GM23338 (cell line): ENCODE data around the gene PPME1. TPM values are rescaled to one million over a fixed set of nuclear protein-coding genes. Genes with fewer than 3 reads are reported as not detected.

Source experiments
- ATAC-seq: fragments of 200-7000 bp; cut with Tn5 transposase; 3 replicates; pipeline ENCODE4 v1.9.1; 2020
- DNase-seq: peaks from one replicate; pipeline ENCODE4 v3.0.0-alpha.2; 2015; ENCODE audit warnings: low spot score
- H2AFZ ChIP-seq: fragments of 200-600 bp; sonication (generic); 2 replicates; pipeline ENCODE4 v1.8.0; 2016; ENCODE audit warnings: antibody characterized with exemption, mild to moderate bottlenecking, moderate library complexity
- H3F3A ChIP-seq: fragments of 200-600 bp; sonication (generic); replicated peaks from 2 replicates; pipeline ENCODE4 v1.8.0; 2017; ENCODE audit warnings: antibody characterized with exemption, mixed run types, low read depth
- H3K27ac ChIP-seq: fragments of 200-600 bp; sonication (generic); 2 replicates; pipeline ENCODE4 v1.6.1; 2016; ENCODE audit warnings: low read depth
- H3K27me3 ChIP-seq: fragments of 200-600 bp; sonication (generic); 2 replicates; pipeline ENCODE4 v1.8.0; 2016; ENCODE audit warnings: mild to moderate bottlenecking, mixed run types, moderate library complexity; ENCODE audit not compliant: insufficient read depth
- H3K36me3 ChIP-seq: fragments of 200-600 bp; sonication (generic); 2 replicates; pipeline ENCODE4 v1.8.0; 2016; ENCODE audit warnings: mild to moderate bottlenecking; ENCODE audit not compliant: insufficient read depth
- H3K4me1 ChIP-seq: fragments of 200-600 bp; sonication (generic); 2 replicates; pipeline ENCODE4 v1.8.0; 2016; ENCODE audit warnings: mild to moderate bottlenecking, moderate library complexity; ENCODE audit not compliant: insufficient read depth
- H3K4me2 ChIP-seq: fragments of 200-600 bp; sonication (generic); 2 replicates; pipeline ENCODE4 v1.7.1; 2017; ENCODE audit warnings: mixed run types
- H3K4me3 ChIP-seq: fragments of 200-600 bp; sonication (generic); 2 replicates; pipeline ENCODE4 v1.6.1; 2016; ENCODE audit warnings: mixed run types
- H3K79me2 ChIP-seq: fragments of 200-600 bp; sonication (generic); replicated peaks from 2 replicates; pipeline ENCODE4 v1.8.0; 2017; ENCODE audit warnings: mild to moderate bottlenecking; ENCODE audit not compliant: insufficient read depth
- H3K9me2 ChIP-seq: fragments of 200-600 bp; sonication (generic); 2 replicates; pipeline ENCODE4 v1.8.0; 2017; ENCODE audit not compliant: insufficient read depth
- H4K20me1 ChIP-seq: fragments of 200-600 bp; sonication (generic); replicated peaks from 2 replicates; pipeline ENCODE4 v1.8.0; 2017; ENCODE audit warnings: mild to moderate bottlenecking; ENCODE audit not compliant: insufficient read depth
- H3K27ac Mint-ChIP-seq: 2 replicates; pipeline ENCODE4 v1.8.0; 2020; ENCODE audit warnings: inconsistent platforms, mild to moderate bottlenecking, moderate library complexity, mixed read lengths
- H3K27me3 Mint-ChIP-seq: 3 replicates; pipeline ENCODE4 v1.8.0; 2022; ENCODE audit warnings: low read depth, mild to moderate bottlenecking, moderate library complexity, mixed read lengths, inconsistent platforms; ENCODE audit not compliant: insufficient read depth, poor library complexity
- H3K36me3 Mint-ChIP-seq: 3 replicates; pipeline ENCODE4 v1.8.0; 2021; ENCODE audit warnings: low read depth, mild to moderate bottlenecking, inconsistent platforms, moderate library complexity, mixed read lengths
- H3K4me1 Mint-ChIP-seq: 3 replicates; pipeline ENCODE4 v1.8.0; 2020; ENCODE audit warnings: mild to moderate bottlenecking, inconsistent platforms, mixed read lengths
- H3K4me3 Mint-ChIP-seq: 3 replicates; pipeline ENCODE4 v1.8.0; 2021; ENCODE audit warnings: moderate library complexity, mild to moderate bottlenecking, inconsistent platforms, mixed read lengths
- H3K9me3 Mint-ChIP-seq: 3 replicates; pipeline ENCODE4 v1.8.0; 2020; ENCODE audit warnings: moderate library complexity, mild to moderate bottlenecking, inconsistent platforms, mixed read lengths
- CREB1 ChIP-seq: fragments of 250-450 bp; sonication (Bioruptor Pico); IDR thresholded peaks from 2 replicates; pipeline ENCODE4 v1.5.0; 2020; ENCODE audit warnings: low read depth, mild to moderate bottlenecking, moderate library complexity
- EZH2 ChIP-seq: fragments of 200-600 bp; sonication (generic); IDR thresholded peaks from one replicate; pipeline ENCODE4 v1.8.0; 2017; ENCODE audit warnings: antibody characterized with exemption, mild to moderate bottlenecking, low read depth; ENCODE audit not compliant: unreplicated experiment
- EZH2phosphoT487 ChIP-seq: fragments of 200-600 bp; sonication (generic); IDR thresholded peaks from one replicate; pipeline ENCODE4 v1.8.1; 2018; ENCODE audit warnings: antibody characterized with exemption; ENCODE audit not compliant: unreplicated experiment
- JUNB ChIP-seq: IDR thresholded peaks from one replicate; pipeline ENCODE4 v1.6.1; 2016; ENCODE audit warnings: antibody characterized with exemption; ENCODE audit not compliant: unreplicated experiment
- NANOG ChIP-seq: IDR thresholded peaks from 2 replicates; pipeline ENCODE4 v1.6.1; 2016; ENCODE audit warnings: antibody characterized with exemption, borderline replicate concordance
- POLR2AphosphoS5 ChIP-seq: IDR thresholded peaks from 2 replicates; pipeline ENCODE4 v1.6.1; 2016; ENCODE audit warnings: antibody characterized with exemption, low read depth
- STAT1 ChIP-seq: IDR thresholded peaks from one replicate; pipeline ENCODE4 v1.6.1; 2016; ENCODE audit warnings: antibody characterized with exemption; ENCODE audit not compliant: unreplicated experiment
- ZNF114 ChIP-seq: fragments of 250-450 bp; sonication (Bioruptor Pico); IDR thresholded peaks from 2 replicates; pipeline ENCODE4 v1.5.0; 2020; ENCODE audit warnings: mild to moderate bottlenecking, moderate library complexity
- ZNF331 ChIP-seq: fragments of 250-450 bp; sonication (Bioruptor Pico); IDR thresholded peaks from 2 replicates; pipeline ENCODE4 v1.5.0; 2020; ENCODE audit warnings: low read depth, mild to moderate bottlenecking, moderate library complexity
- polyA plus RNA-seq: library from polyadenylated mRNA; unstranded; fragments of >200 nt; fragmentation: Nextera tagmentation; extraction: Ambion mirVana; gene quantifications from 2 replicates; pipeline ENCODE4 v1.2.1, GENCODE V29; 2016
- total RNA-seq: library from RNA; depleted of rRNA; stranded (reverse); fragments of >200 nt; shearing (Covaris generic); gene quantifications from 2 replicates; pipeline ENCODE4 v1.2.3, GENCODE V29; 2014
- TF ChIP-seq, protein P1 (sequence below): IDR thresholded peaks from 2 replicates; pipeline ENCODE4 v1.6.1; 2016; ENCODE audit warnings: antibody characterized with exemption
- TF ChIP-seq, protein P2 (sequence below): IDR thresholded peaks from one replicate; pipeline ENCODE4 v1.6.1; 2018; ENCODE audit warnings: antibody characterized with exemption; ENCODE audit not compliant: unreplicated experiment
- TF ChIP-seq, protein P3 (sequence below): fragments of 250-450 bp; sonication (Bioruptor Pico); IDR thresholded peaks from 2 replicates; pipeline ENCODE4 v1.5.0; 2020; ENCODE audit warnings: mild to moderate bottlenecking, moderate library complexity
- TF ChIP-seq, protein P4 (sequence below), 2 experiments: fragments of 200-600 bp in 1 of 2; sonication (generic) in 1 of 2; conservative IDR thresholded peaks; 2 replicates each; pipeline versions ENCODE4 v1.5.1 to v1.6.1; 2016 to 2017; ENCODE audit warnings: antibody characterized with exemption in 2 of 2, low read depth in 2 of 2, mild to moderate bottlenecking in 2 of 2, moderate library complexity in 1 of 2

The PPME1 gene
- total and polyA plus RNA-seq, 2 experiments from 2014 or later = 32.1 to 37.2 TPM

DNA sequence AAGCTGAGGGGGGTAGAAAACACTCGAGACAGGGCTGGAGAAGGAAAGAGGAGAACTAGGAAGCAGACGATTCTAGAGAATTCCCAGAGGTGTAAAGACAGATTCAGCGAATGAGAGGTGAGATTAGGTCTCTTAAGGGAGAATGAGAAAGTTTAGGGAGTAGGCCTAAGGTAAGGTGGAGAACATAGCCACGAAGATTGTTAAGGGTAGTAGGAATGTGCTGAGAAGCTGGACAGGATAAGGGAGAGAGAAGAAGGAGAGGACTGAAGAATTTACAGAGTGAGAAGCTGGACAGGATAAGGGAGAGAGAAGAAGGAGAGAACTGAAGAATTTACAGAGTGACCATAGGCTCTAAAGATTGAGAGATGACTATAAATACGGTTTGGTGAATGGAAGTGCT, 908 bp downstream of the PPME1 start:
- peak overlapping the region; percentile 53; the same call in 1 of the 2 replicates for H2AFZ ChIP-seq
- H3K36me3 Mint-ChIP-seq = peaks cover 4% of the 10 kb centered on the region; the same call in 2 of the 3 replicates
- no peak for ATAC-seq
- no peaks in the 10 kb centered on the region for H3K27me3 ChIP-seq
- peak overlapping the region; percentile 78 for H3K4me3 ChIP-seq
- peaks cover 3% of the 10 kb centered on the region; the same call in 2 of the 3 replicates for H3K4me1 Mint-ChIP-seq
- no peaks in the 10 kb centered on the region; the same call in 1 of the 2 replicates for H4K20me1 ChIP-seq
- peak overlapping the region; percentile 91 for H3K4me2 ChIP-seq
- 0 out of 2 replicates have a peak, but pooled peaks cover 5% of the 10 kb centered on the region for H3F3A ChIP-seq
- peaks cover 24% of the 10 kb centered on the region for H3K4me1 ChIP-seq
- H3K27ac ChIP-seq = peak overlapping the region; percentile 74; the same call in 1 of the 2 replicates
- H3K27ac Mint-ChIP-seq = no peak overlapping the region
- no peak for DNase-seq
- no peaks in the 10 kb centered on the region for H3K27me3 Mint-ChIP-seq
- TF ChIP-seq CREB1 (no peak), ZNF331 (no peak), POLR2AphosphoS5 (no peak), NANOG (no peak), ZNF114 (CRISPR knock-in tag) (no peak), EZH2 (no peak), STAT1 (no peak), JUNB (no peak), EZH2phosphoT487 (no peak)
- TF ChIP-seq, protein P1, sequence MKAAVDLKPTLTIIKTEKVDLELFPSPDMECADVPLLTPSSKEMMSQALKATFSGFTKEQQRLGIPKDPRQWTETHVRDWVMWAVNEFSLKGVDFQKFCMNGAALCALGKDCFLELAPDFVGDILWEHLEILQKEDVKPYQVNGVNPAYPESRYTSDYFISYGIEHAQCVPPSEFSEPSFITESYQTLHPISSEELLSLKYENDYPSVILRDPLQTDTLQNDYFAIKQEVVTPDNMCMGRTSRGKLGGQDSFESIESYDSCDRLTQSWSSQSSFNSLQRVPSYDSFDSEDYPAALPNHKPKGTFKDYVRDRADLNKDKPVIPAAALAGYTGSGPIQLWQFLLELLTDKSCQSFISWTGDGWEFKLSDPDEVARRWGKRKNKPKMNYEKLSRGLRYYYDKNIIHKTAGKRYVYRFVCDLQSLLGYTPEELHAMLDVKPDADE = no peak
- TF ChIP-seq, protein P2, sequence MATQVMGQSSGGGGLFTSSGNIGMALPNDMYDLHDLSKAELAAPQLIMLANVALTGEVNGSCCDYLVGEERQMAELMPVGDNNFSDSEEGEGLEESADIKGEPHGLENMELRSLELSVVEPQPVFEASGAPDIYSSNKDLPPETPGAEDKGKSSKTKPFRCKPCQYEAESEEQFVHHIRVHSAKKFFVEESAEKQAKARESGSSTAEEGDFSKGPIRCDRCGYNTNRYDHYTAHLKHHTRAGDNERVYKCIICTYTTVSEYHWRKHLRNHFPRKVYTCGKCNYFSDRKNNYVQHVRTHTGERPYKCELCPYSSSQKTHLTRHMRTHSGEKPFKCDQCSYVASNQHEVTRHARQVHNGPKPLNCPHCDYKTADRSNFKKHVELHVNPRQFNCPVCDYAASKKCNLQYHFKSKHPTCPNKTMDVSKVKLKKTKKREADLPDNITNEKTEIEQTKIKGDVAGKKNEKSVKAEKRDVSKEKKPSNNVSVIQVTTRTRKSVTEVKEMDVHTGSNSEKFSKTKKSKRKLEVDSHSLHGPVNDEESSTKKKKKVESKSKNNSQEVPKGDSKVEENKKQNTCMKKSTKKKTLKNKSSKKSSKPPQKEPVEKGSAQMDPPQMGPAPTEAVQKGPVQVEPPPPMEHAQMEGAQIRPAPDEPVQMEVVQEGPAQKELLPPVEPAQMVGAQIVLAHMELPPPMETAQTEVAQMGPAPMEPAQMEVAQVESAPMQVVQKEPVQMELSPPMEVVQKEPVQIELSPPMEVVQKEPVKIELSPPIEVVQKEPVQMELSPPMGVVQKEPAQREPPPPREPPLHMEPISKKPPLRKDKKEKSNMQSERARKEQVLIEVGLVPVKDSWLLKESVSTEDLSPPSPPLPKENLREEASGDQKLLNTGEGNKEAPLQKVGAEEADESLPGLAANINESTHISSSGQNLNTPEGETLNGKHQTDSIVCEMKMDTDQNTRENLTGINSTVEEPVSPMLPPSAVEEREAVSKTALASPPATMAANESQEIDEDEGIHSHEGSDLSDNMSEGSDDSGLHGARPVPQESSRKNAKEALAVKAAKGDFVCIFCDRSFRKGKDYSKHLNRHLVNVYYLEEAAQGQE = no peak
- TF ChIP-seq, protein P3, sequence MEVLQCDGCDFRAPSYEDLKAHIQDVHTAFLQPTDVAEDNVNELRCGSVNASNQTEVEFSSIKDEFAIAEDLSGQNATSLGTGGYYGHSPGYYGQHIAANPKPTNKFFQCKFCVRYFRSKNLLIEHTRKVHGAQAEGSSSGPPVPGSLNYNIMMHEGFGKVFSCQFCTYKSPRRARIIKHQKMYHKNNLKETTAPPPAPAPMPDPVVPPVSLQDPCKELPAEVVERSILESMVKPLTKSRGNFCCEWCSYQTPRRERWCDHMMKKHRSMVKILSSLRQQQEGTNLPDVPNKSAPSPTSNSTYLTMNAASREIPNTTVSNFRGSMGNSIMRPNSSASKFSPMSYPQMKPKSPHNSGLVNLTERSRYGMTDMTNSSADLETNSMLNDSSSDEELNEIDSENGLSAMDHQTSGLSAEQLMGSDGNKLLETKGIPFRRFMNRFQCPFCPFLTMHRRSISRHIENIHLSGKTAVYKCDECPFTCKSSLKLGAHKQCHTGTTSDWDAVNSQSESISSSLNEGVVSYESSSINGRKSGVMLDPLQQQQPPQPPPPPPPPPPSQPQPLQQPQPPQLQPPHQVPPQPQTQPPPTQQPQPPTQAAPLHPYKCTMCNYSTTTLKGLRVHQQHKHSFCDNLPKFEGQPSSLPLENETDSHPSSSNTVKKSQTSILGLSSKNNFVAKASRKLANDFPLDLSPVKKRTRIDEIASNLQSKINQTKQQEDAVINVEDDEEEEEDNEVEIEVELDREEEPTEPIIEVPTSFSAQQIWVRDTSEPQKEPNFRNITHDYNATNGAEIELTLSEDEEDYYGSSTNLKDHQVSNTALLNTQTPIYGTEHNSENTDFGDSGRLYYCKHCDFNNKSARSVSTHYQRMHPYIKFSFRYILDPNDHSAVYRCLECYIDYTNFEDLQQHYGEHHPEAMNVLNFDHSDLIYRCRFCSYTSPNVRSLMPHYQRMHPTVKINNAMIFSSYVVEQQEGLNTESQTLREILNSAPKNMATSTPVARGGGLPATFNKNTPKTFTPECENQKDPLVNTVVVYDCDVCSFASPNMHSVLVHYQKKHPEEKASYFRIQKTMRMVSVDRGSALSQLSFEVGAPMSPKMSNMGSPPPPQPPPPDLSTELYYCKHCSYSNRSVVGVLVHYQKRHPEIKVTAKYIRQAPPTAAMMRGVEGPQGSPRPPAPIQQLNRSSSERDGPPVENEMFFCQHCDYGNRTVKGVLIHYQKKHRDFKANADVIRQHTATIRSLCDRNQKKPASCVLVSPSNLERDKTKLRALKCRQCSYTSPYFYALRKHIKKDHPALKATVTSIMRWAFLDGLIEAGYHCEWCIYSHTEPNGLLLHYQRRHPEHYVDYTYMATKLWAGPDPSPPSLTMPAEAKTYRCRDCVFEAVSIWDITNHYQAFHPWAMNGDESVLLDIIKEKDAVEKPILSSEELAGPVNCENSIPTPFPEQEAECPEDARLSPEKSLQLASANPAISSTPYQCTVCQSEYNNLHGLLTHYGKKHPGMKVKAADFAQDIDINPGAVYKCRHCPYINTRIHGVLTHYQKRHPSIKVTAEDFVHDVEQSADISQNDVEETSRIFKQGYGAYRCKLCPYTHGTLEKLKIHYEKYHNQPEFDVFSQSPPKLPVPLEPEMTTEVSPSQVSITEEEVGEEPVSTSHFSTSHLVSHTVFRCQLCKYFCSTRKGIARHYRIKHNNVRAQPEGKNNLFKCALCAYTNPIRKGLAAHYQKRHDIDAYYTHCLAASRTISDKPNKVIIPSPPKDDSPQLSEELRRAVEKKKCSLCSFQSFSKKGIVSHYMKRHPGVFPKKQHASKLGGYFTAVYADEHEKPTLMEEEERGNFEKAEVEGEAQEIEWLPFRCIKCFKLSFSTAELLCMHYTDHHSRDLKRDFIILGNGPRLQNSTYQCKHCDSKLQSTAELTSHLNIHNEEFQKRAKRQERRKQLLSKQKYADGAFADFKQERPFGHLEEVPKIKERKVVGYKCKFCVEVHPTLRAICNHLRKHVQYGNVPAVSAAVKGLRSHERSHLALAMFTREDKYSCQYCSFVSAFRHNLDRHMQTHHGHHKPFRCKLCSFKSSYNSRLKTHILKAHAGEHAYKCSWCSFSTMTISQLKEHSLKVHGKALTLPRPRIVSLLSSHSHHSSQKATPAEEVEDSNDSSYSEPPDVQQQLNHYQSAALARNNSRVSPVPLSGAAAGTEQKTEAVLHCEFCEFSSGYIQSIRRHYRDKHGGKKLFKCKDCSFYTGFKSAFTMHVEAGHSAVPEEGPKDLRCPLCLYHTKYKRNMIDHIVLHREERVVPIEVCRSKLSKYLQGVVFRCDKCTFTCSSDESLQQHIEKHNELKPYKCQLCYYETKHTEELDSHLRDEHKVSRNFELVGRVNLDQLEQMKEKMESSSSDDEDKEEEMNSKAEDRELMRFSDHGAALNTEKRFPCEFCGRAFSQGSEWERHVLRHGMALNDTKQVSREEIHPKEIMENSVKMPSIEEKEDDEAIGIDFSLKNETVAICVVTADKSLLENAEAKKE (CRISPR knock-in tag) = no peak
- TF ChIP-seq, protein P4, sequence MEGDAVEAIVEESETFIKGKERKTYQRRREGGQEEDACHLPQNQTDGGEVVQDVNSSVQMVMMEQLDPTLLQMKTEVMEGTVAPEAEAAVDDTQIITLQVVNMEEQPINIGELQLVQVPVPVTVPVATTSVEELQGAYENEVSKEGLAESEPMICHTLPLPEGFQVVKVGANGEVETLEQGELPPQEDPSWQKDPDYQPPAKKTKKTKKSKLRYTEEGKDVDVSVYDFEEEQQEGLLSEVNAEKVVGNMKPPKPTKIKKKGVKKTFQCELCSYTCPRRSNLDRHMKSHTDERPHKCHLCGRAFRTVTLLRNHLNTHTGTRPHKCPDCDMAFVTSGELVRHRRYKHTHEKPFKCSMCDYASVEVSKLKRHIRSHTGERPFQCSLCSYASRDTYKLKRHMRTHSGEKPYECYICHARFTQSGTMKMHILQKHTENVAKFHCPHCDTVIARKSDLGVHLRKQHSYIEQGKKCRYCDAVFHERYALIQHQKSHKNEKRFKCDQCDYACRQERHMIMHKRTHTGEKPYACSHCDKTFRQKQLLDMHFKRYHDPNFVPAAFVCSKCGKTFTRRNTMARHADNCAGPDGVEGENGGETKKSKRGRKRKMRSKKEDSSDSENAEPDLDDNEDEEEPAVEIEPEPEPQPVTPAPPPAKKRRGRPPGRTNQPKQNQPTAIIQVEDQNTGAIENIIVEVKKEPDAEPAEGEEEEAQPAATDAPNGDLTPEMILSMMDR (conservative IDR thresholded peaks at IDR 0.05; ENCODE audit: low read depth in 2 of 2) = no peak
- H3K9me2 ChIP-seq = no peaks in the 10 kb centered on the region
- no peak overlapping the region for H3K4me3 Mint-ChIP-seq
- peaks cover 71% of the 10 kb centered on the region for H3K79me2 ChIP-seq
- H3K9me3 Mint-ChIP-seq = no peaks in the 10 kb centered on the region
- H3K36me3 ChIP-seq = peaks cover 10% of the 10 kb centered on the region; the same call in 1 of the 2 replicates
